GM18511 (cell line): ENCODE measurements around the gene CA12.

Experiments used
- ATAC-seq: cut with Tn5 transposase; IDR thresholded peaks from one replicate; pipeline ENCODE4 v1.9.1; 2021; ENCODE audit warnings: mild to moderate bottlenecking, moderate library complexity; ENCODE audit not compliant: unreplicated experiment

The CA12 gene

GRCh38 chr15:63276342-63277037 is 105.2 kb downstream of the CA12 start:
- ATAC-seq = peak; percentile 12

GRCh38 chr15:63274427-63274826 is 107.2 kb downstream of the CA12 start:
- ATAC-seq = no peak
